NT2/D1 (cell line): ENCODE measurements around the gene NOG.

Experiments used
- SUZ12 ChIP-seq: IDR thresholded peaks from 2 replicates; pipeline ENCODE4 v1.6.1; 2011; ENCODE audit not compliant: insufficient read length, insufficient read depth; ENCODE audit errors: extremely low read depth
- ZNF274 ChIP-seq: IDR thresholded peaks from 2 replicates; pipeline ENCODE4 v1.6.1; 2011; ENCODE audit warnings: mild to moderate bottlenecking, low read depth, low read length

- TF ChIP-seq ZNF274 (no peak), SUZ12 (no peak)
Measured at GRCh38 chr17:56548661-56549060, 44.8 kb upstream of the NOG start.
